Keratinocyte (primary cell): ENCODE measurements around the gene ITGA3.

Experiments used
- CTCF ChIP-seq, 3 experiments: IDR thresholded peaks in 1 of 3; conservative IDR thresholded peaks in 1 of 3; optimal IDR thresholded peaks in 1 of 3; 2 replicates in 2 of 3; 3 replicates in 1 of 3; pipeline versions ENCODE3 to v1.5.1; 2011; ENCODE audit warnings: low read length in 3 of 3, mild to moderate bottlenecking in 3 of 3, moderate library complexity in 2 of 3, control low read depth in 1 of 3, inconsistent platforms in 1 of 3; ENCODE audit not compliant: insufficient read depth in 2 of 3; ENCODE audit errors: extremely low read depth in 1 of 3
- EZH2 ChIP-seq: IDR thresholded peaks from one replicate; pipeline ENCODE4 v1.6.1; 2012; ENCODE audit warnings: inconsistent platforms, mild to moderate bottlenecking, low read length, moderate library complexity

DNA sequence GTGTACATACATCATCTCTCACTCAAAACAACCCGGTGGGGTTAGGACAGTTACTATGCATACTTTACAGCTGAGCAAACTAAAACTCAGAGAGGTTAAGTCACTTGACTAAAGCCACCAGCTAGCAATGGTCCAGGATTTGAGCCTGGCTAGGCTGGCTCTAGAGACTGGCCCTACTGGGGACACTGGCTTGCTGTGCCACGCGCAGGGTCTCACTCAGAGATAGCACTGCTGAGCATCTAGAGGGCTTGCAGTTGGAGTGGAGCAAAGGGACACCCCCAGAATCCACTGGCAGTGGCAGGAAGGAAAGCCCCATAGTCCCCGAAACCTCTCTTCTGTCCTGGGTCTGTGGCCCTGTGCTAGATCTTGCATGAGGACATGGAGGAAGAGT lies 62.9 kb downstream of the ITGA3 start:
- TF ChIP-seq CTCF (optimal IDR thresholded peaks at IDR 0.05 in 1 of 3, IDR thresholded peaks at IDR 0.05 in 1 of 3, conservative IDR thresholded peaks at IDR 0.05 in 1 of 3; ENCODE audit: extremely low read depth in 1 of 3, insufficient read depth in 2 of 3, low read length in 3 of 3) (no peak), EZH2 (no peak)
